GM21723 (cell line): ENCODE results near the gene HSPB1.
"Not testable (repeated sequence)": the region's sequence is repeated elsewhere in the genome, so short reads cannot be mapped to it uniquely, and the experiment has no call there.

Source experiments
- ATAC-seq: cut with Tn5 transposase; IDR thresholded peaks from one replicate; pipeline ENCODE4 v1.9.1; 2021; ENCODE audit warnings: mild to moderate bottlenecking, moderate library complexity; ENCODE audit not compliant: unreplicated experiment

The HSPB1 gene

GRCh38 chr7:76281006-76281705 lies 21.3 kb upstream of the HSPB1 start:
- ATAC-seq, result no peak

- ATAC-seq, result no peak
Observed at GRCh38 chr7:76281706-76282343, 20.6 kb upstream of the HSPB1 start.

- no peak for ATAC-seq
Observed at GRCh38 chr7:76282344-76283253, 19.9 kb upstream of the HSPB1 start.

- ATAC-seq, result no peak
Observed at GRCh38 chr7:76283254-76284159, 19.0 kb upstream of the HSPB1 start.

GRCh38 chr7:76285604-76286374 lies 16.7 kb upstream of the HSPB1 start:
- no peak for ATAC-seq

- no peak for ATAC-seq
Observed at GRCh38 chr7:76286842-76287403, 15.6 kb upstream of the HSPB1 start.

- not testable (repeated sequence) for ATAC-seq
Observed at GRCh38 chr7:76290847-76291350, 11.6 kb upstream of the HSPB1 start.

- ATAC-seq, result peak; percentile 83
Observed at GRCh38 chr7:76291351-76292212, 10.9 kb upstream of the HSPB1 start.

GRCh38 chr7:76292213-76292573 lies 10.3 kb upstream of the HSPB1 start:
- ATAC-seq, result no peak

- ATAC-seq, result not testable (repeated sequence)
Observed at GRCh38 chr7:76292911-76293310, 9.6 kb upstream of the HSPB1 start.

GRCh38 chr7:76293407-76293901 lies 9.0 kb upstream of the HSPB1 start:
- ATAC-seq, result no peak

- no peak for ATAC-seq
Observed at GRCh38 chr7:76294344-76295024, 8.0 kb upstream of the HSPB1 start.

GRCh38 chr7:76296743-76297740 lies 5.4 kb upstream of the HSPB1 start:
- ATAC-seq, result no peak

GRCh38 chr7:76300166-76300731 lies 2.2 kb upstream of the HSPB1 start:
- no peak for ATAC-seq

- ATAC-seq, result no peak
Observed at GRCh38 chr7:76301000-76301399, 1.5 kb upstream of the HSPB1 start.
